DLD1 (cell line): ENCODE data around the gene NRXN3.
"Not testable (repeated sequence)": the region's sequence is repeated elsewhere in the genome, so short reads cannot be mapped to it uniquely, and the experiment has no call there.

Experiments
- in situ Hi-C: cut with HindIII; loops from 2 replicates; pipeline ENCODE4 v1.10.0; 2017; ENCODE audit warnings: low sequenced_read_pairs

The NRXN3 gene

DNA sequence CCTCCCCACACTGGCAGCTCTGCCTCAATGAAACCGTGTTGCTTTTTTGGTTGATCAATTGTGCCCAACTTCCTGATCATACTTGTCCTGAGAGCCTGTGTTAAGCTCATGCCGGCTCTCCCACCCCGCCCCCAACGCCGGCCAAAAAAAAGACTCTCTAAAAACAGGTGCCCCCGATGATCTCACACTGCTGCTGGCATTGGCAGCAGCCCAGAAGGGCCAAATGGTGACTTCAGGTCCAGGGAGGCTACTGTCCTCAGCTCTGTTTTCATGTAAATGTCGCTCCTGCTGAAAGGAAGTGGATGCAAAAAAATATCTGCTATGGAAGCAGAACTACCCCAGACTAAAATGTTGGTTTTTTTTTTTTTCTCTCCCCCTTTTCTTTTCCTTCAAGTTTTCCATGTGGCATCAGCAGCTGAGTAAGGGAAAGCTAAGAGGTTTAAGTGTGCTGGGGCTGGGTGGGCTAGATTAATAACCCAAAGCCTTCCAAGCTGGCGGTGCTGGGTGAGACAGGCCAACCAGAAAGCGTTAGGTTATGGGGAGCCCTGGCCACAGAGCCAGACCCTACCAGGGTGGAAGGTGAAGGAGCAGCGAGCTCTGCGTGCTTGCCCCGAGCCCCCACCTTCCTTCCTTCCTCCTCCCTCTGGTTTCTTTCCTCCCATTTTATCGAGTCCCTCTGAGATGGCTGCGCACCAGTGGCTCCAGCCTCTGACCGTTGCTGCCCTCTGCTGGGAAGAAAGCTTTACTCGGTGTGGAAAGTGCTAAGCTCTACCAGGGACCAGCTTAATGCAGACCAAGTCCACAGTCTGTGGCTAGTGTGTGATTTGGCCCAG is 396.1 kb downstream of the NRXN3 start:
- in situ Hi-C loops, result no loop called here

DNA sequence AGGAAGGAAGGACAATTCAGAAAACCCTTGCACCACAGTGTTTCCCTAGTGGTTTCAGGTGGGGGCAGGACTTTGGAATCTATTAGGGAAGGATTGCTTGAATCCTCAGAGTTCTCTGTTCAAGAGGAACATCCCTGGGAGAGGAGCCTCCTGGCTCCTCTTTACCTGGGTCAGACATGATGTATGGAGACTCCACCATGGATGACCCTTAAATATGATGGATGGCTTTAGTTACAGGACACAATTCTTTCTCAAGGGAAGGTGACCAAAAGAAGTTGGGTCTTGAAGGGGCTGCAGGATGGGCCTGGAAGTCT is 396.6 kb downstream of the NRXN3 start:
- in situ Hi-C loops, result no loop called here

DNA sequence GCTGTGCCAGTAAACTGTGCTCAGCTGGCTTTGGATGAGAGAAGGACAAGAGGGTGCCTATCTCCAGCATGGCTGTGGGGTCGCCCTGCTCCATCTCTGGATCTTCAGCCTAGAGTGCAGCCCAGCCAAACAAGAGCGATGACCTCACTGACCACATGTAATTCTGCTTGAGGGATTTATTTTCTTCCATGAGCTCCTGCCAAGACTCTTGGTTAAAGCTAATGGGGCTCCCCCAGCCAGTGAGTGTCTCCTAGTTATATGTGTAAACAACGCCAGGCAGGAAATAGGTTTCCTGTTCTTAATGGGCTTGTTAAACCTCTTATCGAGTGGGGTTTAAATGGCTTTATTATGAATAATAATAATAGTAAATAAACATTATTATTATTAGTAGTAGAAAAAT is 397.2 kb downstream of the NRXN3 start:
- in situ Hi-C loops, result no loop called here

DNA sequence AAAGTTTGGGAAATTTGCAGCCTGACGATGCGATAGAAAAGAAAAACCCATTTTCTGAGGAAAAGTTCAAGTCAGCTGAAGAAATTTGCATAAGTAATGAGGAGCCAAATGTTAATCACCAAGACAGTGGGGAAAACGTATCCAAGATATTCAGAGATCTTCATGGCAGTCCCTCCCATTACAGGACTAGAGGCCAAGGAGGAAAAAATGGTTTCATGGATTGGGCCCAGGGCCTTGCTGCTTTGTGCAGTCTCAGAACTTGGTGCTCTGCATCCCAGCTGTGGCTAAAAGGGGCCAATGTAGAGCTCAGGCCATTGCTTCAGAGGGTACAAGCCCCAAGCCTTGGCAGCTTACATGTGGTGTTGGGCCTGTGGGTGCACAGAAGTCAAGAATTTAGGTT is 403.6 kb downstream of the NRXN3 start:
- in situ Hi-C loops, result not testable (repeated sequence)

DNA sequence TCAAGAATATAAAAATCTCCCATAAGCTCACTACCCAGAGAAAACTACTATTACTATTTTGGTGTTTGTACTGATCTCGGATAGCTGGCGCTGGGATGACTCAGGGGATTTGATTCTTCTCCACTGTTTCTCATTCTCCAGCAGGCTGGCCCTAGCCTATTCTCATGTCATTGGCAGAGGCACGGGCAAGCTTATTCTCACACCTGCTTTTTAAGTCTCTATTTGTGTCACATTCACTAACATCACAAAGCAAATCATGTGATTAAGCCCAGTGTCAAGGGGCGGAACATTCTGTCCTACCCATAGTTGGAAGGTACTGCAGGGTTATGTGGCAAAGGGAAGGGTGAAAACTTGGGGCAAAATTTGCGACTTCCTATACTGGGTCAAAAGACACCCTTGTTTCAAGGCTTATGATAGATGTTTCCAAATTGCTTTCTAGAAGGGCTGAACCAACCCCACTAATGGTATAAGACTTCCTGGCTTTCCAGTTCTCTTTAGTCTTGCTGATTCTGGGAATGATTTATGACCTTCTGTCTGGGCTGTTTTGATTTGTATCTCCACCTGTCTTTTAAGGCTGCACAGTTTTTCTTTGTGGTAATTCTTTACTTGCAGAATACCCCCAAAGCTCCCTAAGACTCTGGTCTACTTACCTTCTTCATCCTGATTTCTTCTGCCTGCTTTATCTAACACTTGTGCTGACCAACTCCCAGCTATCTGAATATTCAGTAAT is 406.4 kb downstream of the NRXN3 start:
- in situ Hi-C loops, result no loop called here

DNA sequence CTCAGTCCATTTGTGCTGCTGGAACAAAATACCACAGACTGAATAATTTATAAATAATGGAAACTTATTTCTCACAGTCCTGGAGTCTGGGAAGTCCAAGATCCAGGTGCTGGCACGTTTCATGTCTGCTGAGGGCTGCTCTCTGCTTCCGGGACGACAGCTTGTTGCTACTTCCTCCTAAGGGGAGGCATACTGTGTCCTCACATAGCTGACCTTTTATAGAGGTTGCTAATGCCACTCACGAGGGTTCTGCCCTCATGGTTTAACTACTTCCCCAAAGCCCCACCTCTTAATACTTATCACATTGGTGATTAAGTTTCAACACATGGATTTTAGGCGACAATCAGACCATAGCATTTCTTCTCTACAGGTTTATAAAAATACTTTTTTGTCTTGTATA is 411.1 kb downstream of the NRXN3 start:
- in situ Hi-C loops, result no loop called here

DNA sequence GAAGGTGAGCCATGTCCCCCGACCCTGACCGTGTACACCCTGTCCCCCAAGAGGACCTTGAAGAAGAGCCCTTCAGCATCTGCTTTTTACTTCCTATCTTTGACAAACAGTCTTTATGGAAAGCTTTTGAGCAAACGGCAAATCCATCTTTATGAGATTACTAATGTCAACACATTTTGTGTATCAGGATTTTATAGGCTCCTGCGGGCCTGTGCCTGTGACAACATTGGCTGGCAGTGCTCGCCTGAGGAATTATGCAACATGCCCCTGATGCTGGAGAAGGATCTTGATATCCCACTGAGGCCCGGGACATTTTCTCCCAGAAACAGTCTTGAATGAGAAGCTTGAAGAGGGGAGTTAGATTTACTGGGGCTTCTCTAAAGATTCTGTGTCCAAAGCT is 416.5 kb downstream of the NRXN3 start:
- in situ Hi-C loops, result no loop called here

DNA sequence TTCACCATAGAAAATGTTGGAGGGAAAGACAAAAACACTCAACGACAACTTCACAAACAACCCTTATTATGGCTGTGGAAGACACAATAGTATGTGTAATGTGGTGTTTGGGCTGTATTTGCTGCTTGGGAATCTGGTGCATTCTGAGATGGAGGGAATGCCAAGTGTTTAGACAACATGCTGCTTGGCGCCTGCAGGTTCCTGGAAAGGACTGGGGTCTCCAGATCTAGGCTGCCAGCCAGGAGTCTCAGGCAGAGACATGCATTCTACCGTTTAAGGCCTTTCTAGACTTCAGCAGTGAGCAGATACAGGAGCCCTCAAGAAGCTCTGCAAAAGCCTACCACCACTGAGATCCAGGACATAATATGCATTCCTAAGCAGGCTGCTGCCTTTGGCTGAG is 418.7 kb downstream of the NRXN3 start:
- in situ Hi-C loops, result no loop called here

DNA sequence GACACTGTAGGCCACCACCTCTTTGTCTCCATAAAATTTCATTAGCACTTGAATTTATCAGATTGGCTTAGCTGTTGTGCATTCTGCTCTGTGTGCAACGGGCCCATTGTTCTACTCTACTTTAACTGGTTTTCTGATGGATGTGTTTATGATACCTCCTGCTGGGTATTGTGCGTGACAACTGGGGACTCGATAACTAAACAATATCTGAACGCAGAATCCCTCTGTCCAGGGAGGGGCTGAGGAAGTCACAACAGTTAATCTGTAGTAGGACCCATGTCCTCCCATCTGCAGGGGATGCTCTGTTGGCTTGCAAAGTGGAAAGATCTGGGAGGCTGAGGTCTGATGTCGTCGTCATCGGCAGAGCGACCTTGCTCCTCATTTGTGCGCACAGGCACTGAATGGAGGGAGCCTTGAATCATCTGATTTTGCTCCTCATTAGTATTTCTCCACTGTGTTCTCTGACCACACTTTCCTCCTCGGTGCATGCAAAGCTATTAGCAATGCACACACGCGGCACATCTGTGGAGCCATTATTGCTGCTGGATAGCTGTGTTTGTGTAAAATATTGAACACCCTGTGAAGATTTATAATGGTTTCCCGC is 422.5 kb downstream of the NRXN3 start:
- in situ Hi-C loops, result no loop called here

DNA sequence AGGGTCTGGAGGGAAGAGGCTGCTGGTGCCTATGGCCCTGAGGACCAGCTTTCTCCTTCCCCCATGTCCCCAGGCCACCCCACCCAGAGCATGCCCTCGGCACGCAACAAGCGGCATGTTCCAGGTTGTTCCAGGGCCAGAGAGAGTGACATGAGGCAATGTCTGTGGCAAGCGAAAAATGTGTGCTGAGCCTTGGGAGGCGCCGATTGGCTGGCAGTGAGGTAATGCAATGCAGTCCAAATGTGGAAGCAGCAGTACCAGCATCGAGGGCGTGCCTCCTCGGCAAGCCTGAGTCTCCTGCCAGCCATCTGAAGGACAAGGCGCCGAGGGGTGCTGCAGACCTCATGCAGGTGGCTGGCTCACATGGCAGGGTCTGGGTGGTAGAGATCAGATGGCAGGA is 423.8 kb downstream of the NRXN3 start:
- in situ Hi-C loops, result no loop called here

DNA sequence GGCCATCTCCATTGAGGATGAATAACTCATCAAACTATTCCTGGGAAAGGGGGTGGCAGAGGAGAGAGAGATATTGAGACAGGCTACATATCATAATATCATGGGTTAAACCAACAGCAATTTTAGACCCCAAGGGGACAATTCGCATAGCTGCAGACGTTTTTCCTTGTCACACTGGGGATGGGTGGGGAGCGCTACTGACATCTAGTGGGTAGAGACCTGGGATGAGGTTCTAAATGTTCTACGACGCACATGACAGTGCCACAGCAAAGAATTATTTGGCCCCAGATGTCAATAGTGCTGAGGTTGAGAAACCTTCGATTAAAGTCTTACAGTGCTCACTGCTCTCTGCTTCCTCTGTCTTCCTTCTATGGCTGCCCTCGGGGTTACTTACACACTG is 425.6 kb downstream of the NRXN3 start:
- in situ Hi-C loops, result no loop called here

DNA sequence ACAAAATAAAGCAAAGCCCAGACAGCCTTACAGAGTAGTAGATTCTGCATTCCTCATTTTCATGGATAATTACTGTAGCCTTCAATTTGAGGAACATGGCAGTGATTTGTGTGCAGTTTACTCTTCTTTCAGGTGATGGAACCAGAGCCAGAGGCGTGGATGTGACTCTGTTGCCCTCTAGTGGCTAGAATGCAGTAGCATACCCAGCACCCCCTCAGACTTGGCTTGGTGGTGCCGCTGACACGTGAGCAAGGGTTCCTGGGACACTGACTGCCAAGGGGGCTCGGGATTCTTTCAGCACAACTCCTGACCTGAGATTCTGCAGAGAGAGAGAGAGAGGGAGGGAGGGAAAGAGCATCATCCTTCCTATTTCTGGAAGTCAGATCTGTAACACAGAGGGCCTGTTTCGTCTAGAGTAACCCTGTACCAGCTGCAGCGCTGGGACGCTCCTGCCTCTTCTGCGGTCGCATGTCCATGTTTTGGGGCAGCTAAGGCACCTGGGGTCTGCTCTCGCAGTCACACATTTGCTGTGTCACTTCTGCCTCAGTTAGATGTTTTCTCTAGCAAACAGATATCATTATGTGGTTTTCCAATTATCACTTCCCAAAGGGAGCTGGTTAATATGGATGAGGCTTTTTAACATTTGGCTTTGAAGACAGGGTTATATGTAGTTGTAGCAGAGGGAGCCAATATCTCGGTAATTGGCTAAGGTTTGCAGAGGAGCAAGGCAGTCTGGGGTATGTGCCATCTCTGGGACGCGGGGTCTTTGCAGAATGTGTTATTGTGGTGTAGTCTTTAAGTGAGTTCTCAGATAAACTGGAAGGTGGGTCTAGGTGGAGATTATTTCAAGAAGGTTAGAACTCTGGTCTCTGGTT is 428.1 kb downstream of the NRXN3 start:
- in situ Hi-C loops, result no loop called here

DNA sequence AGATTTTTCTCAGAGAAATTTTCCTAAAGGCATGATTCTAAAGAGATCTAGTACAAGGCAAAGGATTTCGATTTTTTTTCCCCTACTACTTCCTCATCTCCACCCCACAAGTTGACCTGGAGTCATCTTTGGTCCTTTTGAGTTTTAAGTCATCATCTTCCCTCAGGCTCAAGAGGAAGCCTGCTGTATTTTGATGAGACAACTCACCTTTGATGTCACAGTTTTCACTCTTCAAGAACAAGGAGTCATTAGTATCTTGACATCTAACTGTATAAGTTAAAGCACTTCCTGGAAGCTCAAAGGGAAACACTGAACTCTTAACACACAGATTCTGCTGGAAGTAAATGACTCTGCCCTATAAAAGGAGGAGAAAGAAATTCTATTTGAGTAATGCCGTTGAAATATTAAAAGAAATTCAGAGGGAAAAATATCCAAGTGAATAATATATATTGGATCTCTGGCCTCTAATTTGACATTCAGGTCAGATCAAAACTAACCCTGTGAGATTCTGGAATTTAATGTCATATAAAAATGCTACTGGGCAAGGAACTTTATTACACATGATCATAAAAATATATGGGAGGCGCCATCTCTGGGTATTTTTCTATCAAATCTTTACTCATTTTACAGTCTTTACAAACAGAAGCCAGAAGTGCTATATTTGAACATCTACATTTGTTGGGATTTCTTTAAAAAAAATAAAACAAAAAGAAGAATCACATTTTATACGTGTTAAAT is 435.0 kb downstream of the NRXN3 start:
- in situ Hi-C loops, result no loop called here

DNA sequence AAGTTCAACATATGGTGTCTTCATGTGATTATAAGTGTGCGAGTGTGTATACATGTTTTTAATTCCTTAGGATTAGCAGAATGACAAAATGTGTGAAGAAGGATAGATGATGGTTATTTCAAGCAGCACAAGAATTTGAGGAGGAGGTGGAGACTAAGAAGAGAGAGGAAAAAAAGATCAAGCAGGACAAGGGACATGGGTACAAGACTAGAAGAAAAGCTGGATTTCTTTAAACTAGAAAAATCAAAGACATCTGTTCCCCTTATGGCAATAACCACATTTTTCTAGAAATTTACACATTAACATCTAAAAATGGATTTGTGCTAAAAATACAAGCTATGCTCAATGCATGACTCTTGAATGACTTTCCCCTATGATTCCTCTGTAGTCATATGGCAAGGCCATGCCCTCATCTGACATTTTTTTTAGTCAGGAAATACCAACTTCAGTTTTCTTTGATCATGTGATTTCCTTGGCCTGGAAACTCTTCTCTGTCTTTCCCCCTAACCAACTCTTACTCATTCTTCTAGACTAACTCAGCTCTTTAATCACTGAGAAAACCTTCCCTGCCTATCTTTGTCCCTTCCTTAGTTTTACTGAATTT is 435.8 kb downstream of the NRXN3 start:
- in situ Hi-C loops, result no loop called here

DNA sequence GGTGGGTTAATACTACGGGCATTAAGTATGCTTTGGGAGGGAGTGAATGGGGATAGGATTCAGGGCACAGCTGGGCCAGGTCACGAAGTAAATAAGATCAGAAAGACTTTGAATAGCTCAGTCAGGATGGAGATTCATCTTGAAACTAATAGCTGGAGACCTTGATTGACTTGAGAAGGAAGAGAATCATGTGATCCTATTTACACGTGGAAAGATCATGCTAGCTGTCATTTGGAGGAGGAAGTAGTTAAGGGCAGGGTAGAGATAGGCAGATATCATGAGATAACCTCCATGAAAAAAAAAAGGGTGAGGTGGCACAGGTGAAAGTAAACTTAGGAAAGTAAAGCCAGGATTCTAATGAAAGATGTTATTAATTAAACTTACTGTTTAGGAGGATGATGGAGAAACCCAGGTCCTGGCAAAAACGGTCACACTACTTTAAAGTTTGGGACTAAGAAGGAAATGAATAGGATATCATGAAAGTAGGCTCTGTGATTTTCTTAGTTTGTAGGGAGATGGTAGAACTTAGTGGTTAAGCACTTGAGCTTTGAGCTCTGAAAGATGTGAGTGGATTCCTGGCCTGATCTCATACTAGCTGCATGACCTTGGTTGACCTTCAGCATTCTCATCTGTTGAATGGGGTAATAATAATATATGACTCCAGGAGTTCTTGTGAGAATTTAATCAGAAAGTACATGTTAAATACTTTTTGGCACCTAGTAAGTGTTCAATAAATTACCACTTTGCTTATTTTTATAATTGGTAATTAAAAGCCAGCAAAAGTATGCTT is 439.0 kb downstream of the NRXN3 start:
- in situ Hi-C loops, result no loop called here

DNA sequence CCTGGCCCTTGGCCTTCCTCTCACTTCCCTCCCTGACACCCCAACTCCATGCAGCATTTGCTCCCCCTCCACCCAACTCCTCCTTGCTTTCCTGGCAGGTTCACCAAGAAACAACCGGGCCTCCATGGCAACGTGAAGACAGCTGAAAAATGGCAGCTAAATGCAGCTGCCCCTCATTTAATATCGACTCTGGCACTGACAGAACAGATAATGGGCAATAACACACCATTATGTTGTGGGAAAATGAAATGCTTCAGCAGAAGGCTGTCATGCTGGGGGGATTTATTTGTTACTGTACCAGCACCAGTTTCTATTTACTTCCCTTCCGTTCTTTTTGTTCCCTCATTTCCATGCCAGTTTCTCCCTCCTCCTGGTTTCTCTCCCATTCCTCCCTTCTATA is 440.8 kb downstream of the NRXN3 start:
- in situ Hi-C loops, result no loop called here

DNA sequence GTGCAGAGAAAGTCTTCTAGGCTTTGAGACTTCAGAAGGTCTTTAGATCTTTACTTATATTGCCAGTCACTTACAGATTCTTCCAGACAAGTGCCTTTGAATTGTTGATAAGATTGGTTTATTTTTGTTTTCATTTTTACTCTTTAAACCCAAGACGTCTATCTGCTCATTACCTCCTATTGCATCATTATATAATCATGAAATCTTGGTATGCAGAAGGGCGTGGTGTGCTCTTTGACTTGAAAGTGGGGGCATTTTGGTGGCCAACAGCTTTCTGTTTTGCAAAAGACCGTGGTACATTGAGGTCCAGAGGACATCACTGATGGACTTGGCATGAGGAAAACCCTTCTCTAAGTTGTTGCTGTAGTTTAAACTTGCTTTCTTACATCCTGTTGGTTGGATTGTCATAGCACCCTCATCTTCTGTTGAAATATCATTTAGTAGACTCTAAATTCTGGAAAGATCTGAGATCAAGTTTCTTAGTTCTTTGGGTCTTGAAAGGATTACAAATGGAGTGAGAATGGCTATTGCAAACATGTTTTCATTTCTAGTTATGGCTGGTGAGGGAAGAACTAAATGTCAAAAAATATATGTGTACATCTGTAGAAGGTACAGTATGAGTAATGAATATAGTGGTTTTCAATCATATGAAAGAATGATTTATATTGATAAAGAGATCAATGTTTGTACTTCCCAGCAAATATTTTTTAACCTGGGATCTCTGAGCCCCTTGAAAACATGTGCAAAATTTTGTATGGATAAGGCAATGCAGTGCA is 441.8 kb downstream of the NRXN3 start:
- in situ Hi-C loops, result no loop called here

DNA sequence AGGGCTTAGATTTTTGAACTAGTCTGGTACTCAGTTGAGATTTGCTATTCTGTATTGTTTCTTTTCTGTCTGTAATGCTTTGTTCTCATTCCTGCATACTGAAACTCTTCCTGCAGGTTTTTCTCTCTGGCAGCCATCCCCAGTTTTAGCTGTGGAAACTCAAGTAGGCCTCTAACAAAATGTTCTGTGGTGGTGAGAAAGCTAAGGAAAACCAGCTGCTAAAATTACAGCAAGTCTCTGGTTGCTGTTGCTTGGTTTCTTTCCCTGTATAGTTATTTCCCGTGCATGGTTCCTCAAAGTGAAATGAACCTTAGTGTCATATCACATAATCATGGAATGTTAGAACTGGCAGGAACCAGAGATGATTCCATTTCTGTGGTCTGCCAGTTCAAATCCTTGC is 442.5 kb downstream of the NRXN3 start:
- in situ Hi-C loops, result no loop called here

DNA sequence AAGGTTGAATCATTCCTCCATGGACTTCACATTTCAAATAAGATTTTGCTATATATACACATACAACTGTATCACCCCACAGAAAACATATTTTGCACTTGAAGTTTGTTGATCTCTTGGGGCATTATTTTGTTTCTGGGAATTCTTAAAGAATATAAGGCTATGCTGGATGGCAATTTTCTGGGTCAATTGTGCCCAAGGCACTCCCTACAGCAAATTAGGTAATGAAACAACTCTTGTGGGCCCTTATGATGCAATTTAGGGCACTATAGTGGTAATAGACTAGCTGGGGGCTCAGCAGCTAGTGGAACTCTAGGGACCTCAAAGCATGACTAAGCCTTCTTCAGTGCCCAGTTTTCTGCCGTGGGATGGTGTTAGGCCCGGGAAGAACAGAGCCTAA is 444.4 kb downstream of the NRXN3 start:
- in situ Hi-C loops, result no loop called here
